Lung (tissue), 12 donors: Measurements from ENCODE around the gene PGAP2. TPM values are rescaled to one million over a fixed set of nuclear protein-coding genes. Genes with fewer than 3 reads are reported as not detected.

Experiments used
- ATAC-seq: fragments of 200-7000 bp; cut with Tn5 transposase; one replicate; pipeline ENCODE4 v1.9.1; 2020; ENCODE audit warnings: moderate number of reproducible peaks; ENCODE audit not compliant: insufficient read depth, low FRiP score
- DNase-seq, 3 donors: peaks; one replicate each; pipeline ENCODE4 v3.0.0-alpha.2; 2013 to 2017
- H3K27ac ChIP-seq, 2 donors: one replicate each; pipeline ENCODE4 v1.5.1; 2013; ENCODE audit warnings: mild to moderate bottlenecking in 2 of 2, moderate library complexity in 2 of 2, control low read depth in 1 of 2, inconsistent platforms in 1 of 2, low read depth in 1 of 2, low read length in 1 of 2
- H3K27me3 ChIP-seq, 3 donors: one replicate each; pipeline ENCODE4 v1.5.1; 2013; ENCODE audit warnings: low read length in 2 of 3; ENCODE audit not compliant: control insufficient read depth in 3 of 3, insufficient read depth in 3 of 3
- H3K36me3 ChIP-seq, 4 donors: one replicate each; pipeline ENCODE4 v1.5.1; 2013; ENCODE audit warnings: low read length in 4 of 4, mild to moderate bottlenecking in 1 of 4, moderate library complexity in 1 of 4; ENCODE audit not compliant: control insufficient read depth in 4 of 4, insufficient read depth in 4 of 4
- H3K4me1 ChIP-seq, 5 donors: one replicate each; pipeline ENCODE4 v1.5.1; 2013; ENCODE audit warnings: low read length in 5 of 5, mild to moderate bottlenecking in 2 of 5, moderate library complexity in 1 of 5; ENCODE audit not compliant: control insufficient read depth in 5 of 5, insufficient read depth in 5 of 5
- H3K4me3 ChIP-seq: one replicate; pipeline ENCODE4 v1.5.1; 2013; ENCODE audit warnings: mild to moderate bottlenecking, control low read depth, moderate library complexity
- H3K9ac ChIP-seq, 2 donors: one replicate each; pipeline ENCODE4 v1.5.1; 2013; ENCODE audit warnings: low read length in 2 of 2, control low read depth in 1 of 2; ENCODE audit not compliant: insufficient read depth in 1 of 2
- H3K9me3 ChIP-seq, 4 donors: one replicate each; pipeline ENCODE4 v1.5.1; 2013; ENCODE audit warnings: low read length in 3 of 4, mild to moderate bottlenecking in 1 of 4, moderate library complexity in 1 of 4; ENCODE audit not compliant: control insufficient read depth in 4 of 4, insufficient read depth in 3 of 4
- WGBS, 2 donors: extraction: QIAGEN DNeasy Blood & Tissue Kit; methylation state at CpG; one replicate each; pipeline ENCODE4 v1.1.7; 2013; 5-methylcytosine and 5-hydroxymethylcytosine counted together
- polyA plus RNA-seq, 2 donors: library from polyadenylated mRNA; stranded (reverse); fragments of 200-250 nt; gene quantifications; one replicate each; pipeline ENCODE4 v1.2.1, GENCODE V29; 2013
- total RNA-seq, 2 donors: library from RNA; depleted of rRNA in 1 of 2; stranded (reverse); fragments of >200 nt in 1 of 2; gene quantifications; one replicate each; pipeline ENCODE4 v1.2.1, GENCODE V29; 2014 to 2021
- TF ChIP-seq, protein P1 (sequence below): IDR thresholded peaks from 2 replicates; pipeline ENCODE4 v1.5.1; 2012; ENCODE audit warnings: mild to moderate bottlenecking; ENCODE audit errors: control extremely low read depth, extremely low read depth
- donor health status: control.
- donor health status: control.
- donor health status: Bipolar disorder and iron deficiency.
- donor health status: healthy.
- donor health status: DM: yes; HTN: yes; CAD: no.

Gene PGAP2
- total and polyA plus RNA-seq, 4 donors: 17.5 to 23.6 (median 20.9) TPM

DNA sequence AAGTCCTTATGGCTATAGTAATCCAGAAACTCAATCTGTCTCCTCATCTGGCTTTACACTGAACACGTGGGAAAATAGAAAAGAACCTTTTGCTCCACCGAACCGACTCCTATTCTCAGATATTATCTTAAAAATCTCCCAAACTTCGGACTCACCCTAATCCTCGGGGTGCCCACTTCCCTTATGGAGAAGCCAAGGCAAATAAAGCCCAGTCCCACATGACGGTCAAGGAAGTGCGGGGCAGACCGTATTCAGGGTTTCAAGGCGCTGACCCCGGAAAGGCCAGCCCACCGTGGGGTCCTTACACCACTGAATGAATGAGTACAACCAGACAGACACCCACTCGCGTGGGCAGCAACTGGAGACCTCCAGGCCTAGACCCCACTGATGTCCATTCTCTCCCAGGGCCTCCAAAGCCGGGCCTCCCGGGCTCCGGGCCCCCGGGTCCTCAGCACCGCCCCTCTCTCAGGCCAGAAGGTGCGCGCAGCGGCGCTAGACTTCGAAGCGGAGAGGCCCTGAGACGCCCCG, 11.5 kb upstream of the PGAP2 start:
- Histone ChIP-seq H3K9me3 (no peaks in the 10 kb centered on the region), H3K4me1 (peaks cover 0 to 18% (median 8%) of the 10 kb centered on the region in 5 donors), H3K36me3 (peaks cover 5 to 12% (median 9%) of the 10 kb centered on the region in 4 donors), H3K27ac (peak overlapping the region; percentile 98 to 99), H3K27me3 (no peaks in the 10 kb centered on the region), H3K9ac (peak overlapping the region; percentile 94), H3K4me3 (peak overlapping the region; percentile 96)
- peak in 1 of 3 donors; percentile 17 for DNase-seq
- WGBS, 2 donors: 1% methylated on average over 25 to 26 of the region's 26 CpGs
- TF ChIP-seq, protein P1, sequence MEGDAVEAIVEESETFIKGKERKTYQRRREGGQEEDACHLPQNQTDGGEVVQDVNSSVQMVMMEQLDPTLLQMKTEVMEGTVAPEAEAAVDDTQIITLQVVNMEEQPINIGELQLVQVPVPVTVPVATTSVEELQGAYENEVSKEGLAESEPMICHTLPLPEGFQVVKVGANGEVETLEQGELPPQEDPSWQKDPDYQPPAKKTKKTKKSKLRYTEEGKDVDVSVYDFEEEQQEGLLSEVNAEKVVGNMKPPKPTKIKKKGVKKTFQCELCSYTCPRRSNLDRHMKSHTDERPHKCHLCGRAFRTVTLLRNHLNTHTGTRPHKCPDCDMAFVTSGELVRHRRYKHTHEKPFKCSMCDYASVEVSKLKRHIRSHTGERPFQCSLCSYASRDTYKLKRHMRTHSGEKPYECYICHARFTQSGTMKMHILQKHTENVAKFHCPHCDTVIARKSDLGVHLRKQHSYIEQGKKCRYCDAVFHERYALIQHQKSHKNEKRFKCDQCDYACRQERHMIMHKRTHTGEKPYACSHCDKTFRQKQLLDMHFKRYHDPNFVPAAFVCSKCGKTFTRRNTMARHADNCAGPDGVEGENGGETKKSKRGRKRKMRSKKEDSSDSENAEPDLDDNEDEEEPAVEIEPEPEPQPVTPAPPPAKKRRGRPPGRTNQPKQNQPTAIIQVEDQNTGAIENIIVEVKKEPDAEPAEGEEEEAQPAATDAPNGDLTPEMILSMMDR: no peak
- peak; percentile 27 for ATAC-seq

DNA sequence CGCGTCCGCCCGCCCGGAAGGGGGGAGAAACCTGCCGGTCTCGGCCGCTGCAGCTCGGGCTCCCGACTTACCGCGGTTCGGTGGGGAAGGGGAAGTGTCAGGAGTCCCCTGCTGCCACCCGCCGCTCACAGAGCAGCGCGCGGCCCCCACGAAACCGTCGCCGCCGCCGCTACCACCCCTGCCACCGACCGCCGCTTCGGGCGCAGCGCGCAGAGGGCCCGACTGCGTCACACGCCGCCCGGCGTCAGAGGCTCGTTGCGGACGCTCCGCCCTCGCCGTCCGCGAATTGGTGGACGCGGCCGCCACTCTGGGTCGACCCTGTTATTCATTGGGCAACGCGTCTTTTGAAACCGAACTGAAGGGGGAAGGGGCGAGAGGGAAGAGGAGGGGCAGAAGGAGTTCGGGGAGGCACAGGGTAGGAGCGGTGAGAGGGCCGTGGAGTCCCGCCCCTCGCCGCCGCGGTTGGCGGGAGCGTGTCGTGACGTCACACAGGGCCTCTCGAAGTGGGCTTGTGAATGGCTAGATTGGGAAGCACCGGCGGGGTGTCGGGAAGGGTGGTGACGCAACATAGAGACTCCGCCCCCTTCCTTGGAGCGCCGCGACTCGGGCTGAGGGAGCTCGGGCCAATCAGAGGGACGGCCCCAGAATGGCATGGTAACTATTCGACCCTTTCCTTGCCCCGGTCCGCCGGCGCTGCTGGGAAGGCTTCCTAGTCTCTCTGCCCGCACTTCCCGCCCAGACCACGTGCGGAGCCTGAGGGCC, 10.8 kb upstream of the PGAP2 start, which contains the start of gene NUP98:
TSS of gene NUP98 (minus strand) at position 226 of the 762 bp plus-strand sequence. CDS start 15,437 bp downstream, outside the sequence.
- ATAC-seq (peak; percentile 96), DNase-seq (peak; percentile 100)
- WGBS, 2 donors: 0% methylated on average over 76 to 86 of the region's 86 CpGs
- TF ChIP-seq, protein P1: no peak
- no peaks in the 10 kb centered on the region for H3K9me3 ChIP-seq
- peak within 1 kb of the TSS; percentile 94 for H3K9ac ChIP-seq
- H3K27ac ChIP-seq: peak within 1 kb of the TSS; percentile 98 to 99
- peaks cover 5 to 10% (median 7%) of the 10 kb centered on the region in 4 donors for H3K36me3 ChIP-seq
- H3K27me3 ChIP-seq: no peaks in the 10 kb centered on the region
- peak within 1 kb of the TSS; percentile 96 for H3K4me3 ChIP-seq
- H3K4me1 ChIP-seq: peaks cover 0 to 18% (median 8%) of the 10 kb centered on the region in 5 donors

DNA sequence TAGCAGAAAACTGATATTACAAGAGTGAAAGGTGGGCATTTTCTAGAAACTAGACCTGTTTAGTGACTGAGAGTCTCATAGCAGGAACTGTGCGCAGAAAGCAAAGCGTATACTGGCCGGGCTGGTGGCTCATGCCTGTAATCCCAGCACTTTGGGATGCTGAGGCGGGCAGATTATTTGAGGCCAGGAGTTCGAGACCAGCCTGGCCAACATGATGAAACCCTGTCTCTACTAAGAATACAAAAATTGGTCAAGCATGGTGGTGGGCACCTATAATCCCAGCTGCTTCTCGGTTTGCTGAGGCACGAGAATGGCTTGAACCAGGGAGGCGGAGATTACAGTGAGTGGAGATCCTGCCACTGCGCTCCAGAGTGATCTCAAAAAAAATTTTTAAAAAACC, 9.2 kb upstream of the PGAP2 start:
- Histone ChIP-seq H3K9ac (no peak overlapping the region), H3K36me3 (peaks cover 0 to 2% (median 0%) of the 10 kb centered on the region in 4 donors), H3K27ac (no peak overlapping the region), H3K4me3 (no peak overlapping the region), H3K9me3 (no peaks in the 10 kb centered on the region), H3K4me1 (peaks cover 0 to 18% (median 8%) of the 10 kb centered on the region in 5 donors), H3K27me3 (no peaks in the 10 kb centered on the region)
- 96% methylated on average over 9 of the region's 9 CpGs for WGBS, 2 donors
- no peak for DNase-seq
- no peak for ATAC-seq
- TF ChIP-seq, protein P1: no peak
